ENCODE results near the gene WDR7.

Gene WDR7

GRCh38 chr18:56967035-56967434 lies 315.9 kb downstream of the WDR7 start:
- Histone ChIP-seq H3K9ac (ENCODE audit: low read depth in 1 of 2, low read length in 2 of 2) (no peak overlapping the region), H3K27me3 (ENCODE audit: control insufficient read depth in 1 of 2, insufficient read depth in 2 of 2, low read length in 2 of 2) (no peaks in the 10 kb centered on the region), H3K4me3 (ENCODE audit: low read depth in 1 of 2, low read length in 2 of 2) (no peak overlapping the region), H3K4me1 (ENCODE audit: control insufficient read depth in 1 of 2, insufficient read depth in 2 of 2, low read length in 2 of 2) (peaks cover 0 to 4% of the 10 kb centered on the region in 2 donors), H3K9me3 (ENCODE audit: control insufficient read depth in 1 of 2, low read length in 2 of 2) (no peaks in the 10 kb centered on the region), H3K36me3 (ENCODE audit: control insufficient read depth in 1 of 2, insufficient read depth in 2 of 2, low read length in 2 of 2) (no peaks in the 10 kb centered on the region), H3K27ac (ENCODE audit: low read depth, low read length) (no peak overlapping the region)

- H3K27ac ChIP-seq (ENCODE audit: low read depth, low read length), result no peak overlapping the region
Observed at GRCh38 chr18:56973487-56973886, 322.3 kb downstream of the WDR7 start.

DNA sequence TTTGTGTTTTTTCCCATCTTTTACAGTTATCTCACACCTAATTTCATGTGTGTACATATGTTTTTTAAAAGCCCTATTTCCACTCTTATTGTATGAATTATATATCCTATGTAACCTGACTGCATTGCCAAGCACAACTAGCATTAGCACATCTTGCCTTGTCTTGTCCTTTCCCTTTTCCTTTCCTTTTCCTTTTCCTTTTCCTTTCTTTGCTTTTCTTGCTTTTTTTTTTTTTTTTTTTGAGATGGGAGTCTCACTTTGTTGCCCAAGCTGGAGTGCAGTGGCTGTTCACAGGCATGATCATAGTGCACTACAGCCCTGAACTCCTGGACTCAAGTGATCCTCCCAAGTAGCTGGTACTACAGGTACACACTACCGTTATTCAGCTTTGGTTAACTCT lies 323.0 kb downstream of the WDR7 start:
- H3K27me3 ChIP-seq (ENCODE audit: control insufficient read depth in 1 of 2, insufficient read depth in 2 of 2, low read length in 2 of 2), result no peaks in the 10 kb centered on the region
- H3K9me3 ChIP-seq (ENCODE audit: control insufficient read depth in 1 of 2, low read length in 2 of 2), result no peaks in the 10 kb centered on the region
- H3K4me3 ChIP-seq (ENCODE audit: low read depth in 1 of 2, low read length in 2 of 2), result no peak overlapping the region
- H3K4me1 ChIP-seq (ENCODE audit: control insufficient read depth in 1 of 2, insufficient read depth in 2 of 2, low read length in 2 of 2), result peaks cover 0 to 5% of the 10 kb centered on the region in 2 donors
- no peaks in the 10 kb centered on the region for H3K36me3 ChIP-seq (ENCODE audit: control insufficient read depth in 1 of 2, insufficient read depth in 2 of 2, low read length in 2 of 2)
- no peak overlapping the region for H3K27ac ChIP-seq (ENCODE audit: low read depth, low read length)
- no peak overlapping the region for H3K9ac ChIP-seq (ENCODE audit: low read depth in 1 of 2, low read length in 2 of 2)

More at GRCh38 chr18:56973487-56973886, 322.3 kb downstream of the WDR7 start:
- H3K4me1 ChIP-seq (ENCODE audit: control insufficient read depth in 1 of 2, insufficient read depth in 2 of 2, low read length in 2 of 2), result peaks cover 0 to 5% of the 10 kb centered on the region in 2 donors
- no peaks in the 10 kb centered on the region for H3K36me3 ChIP-seq (ENCODE audit: control insufficient read depth in 1 of 2, insufficient read depth in 2 of 2, low read length in 2 of 2)
- no peak overlapping the region for H3K4me3 ChIP-seq (ENCODE audit: low read depth in 1 of 2, low read length in 2 of 2)
- H3K9ac ChIP-seq (ENCODE audit: low read depth in 1 of 2, low read length in 2 of 2), result no peak overlapping the region
- no peaks in the 10 kb centered on the region for H3K9me3 ChIP-seq (ENCODE audit: control insufficient read depth in 1 of 2, low read length in 2 of 2)
- H3K27me3 ChIP-seq (ENCODE audit: control insufficient read depth in 1 of 2, insufficient read depth in 2 of 2, low read length in 2 of 2), result no peaks in the 10 kb centered on the region

DNA sequence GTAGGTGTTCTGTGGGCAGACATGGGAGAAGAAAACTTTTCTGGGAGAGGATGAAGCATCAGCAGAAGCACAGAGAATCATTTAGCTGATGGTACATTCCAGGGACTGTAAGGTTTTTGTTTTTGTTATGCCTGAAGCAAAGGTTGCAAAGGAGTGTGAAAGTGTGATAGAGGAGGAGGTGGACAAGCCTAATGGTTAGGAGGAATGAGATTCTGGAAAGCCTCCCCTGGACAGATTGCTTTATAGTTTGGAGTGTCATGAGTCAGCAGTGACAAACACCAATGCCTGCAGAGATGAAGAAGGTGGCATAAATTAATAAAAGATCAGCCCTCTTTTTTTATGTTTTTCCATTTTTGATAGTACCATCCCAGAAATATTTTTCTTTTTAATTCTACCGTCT lies 324.1 kb downstream of the WDR7 start:
- no peak overlapping the region for H3K9ac ChIP-seq (ENCODE audit: low read depth in 1 of 2, low read length in 2 of 2)
- no peak overlapping the region for H3K27ac ChIP-seq (ENCODE audit: low read depth, low read length)
- H3K4me3 ChIP-seq (ENCODE audit: low read depth in 1 of 2, low read length in 2 of 2), result no peak overlapping the region
- H3K9me3 ChIP-seq (ENCODE audit: control insufficient read depth in 1 of 2, low read length in 2 of 2), result no peaks in the 10 kb centered on the region
- no peaks in the 10 kb centered on the region for H3K36me3 ChIP-seq (ENCODE audit: control insufficient read depth in 1 of 2, insufficient read depth in 2 of 2, low read length in 2 of 2)
- H3K4me1 ChIP-seq (ENCODE audit: control insufficient read depth in 1 of 2, insufficient read depth in 2 of 2, low read length in 2 of 2), result peaks cover 0 to 5% of the 10 kb centered on the region in 2 donors
- no peaks in the 10 kb centered on the region for H3K27me3 ChIP-seq (ENCODE audit: control insufficient read depth in 1 of 2, insufficient read depth in 2 of 2, low read length in 2 of 2)

DNA sequence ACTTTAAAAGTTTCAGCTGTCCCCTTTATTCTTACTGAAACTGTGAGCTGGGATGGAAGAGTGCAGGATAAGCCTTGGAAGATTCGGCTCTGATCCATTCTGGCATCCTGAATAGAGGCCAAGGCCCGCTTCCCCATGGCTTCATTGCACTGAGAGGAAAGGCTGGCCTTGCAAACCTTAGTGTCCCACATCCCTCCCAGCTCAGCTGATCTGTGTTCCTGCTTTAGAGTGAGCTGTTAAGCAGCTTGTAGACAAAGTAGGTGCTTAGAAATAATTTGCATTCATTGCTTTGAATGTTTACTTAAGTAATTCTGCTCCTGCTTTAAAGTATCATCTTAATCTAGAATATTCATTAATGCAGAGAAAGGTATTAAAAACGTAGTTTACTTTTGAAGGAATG lies 326.1 kb downstream of the WDR7 start:
- Histone ChIP-seq H3K4me3 (ENCODE audit: low read depth in 1 of 2, low read length in 2 of 2) (no peak overlapping the region), H3K4me1 (ENCODE audit: control insufficient read depth in 1 of 2, insufficient read depth in 2 of 2, low read length in 2 of 2) (peaks cover 0 to 5% of the 10 kb centered on the region in 2 donors), H3K27me3 (ENCODE audit: control insufficient read depth in 1 of 2, insufficient read depth in 2 of 2, low read length in 2 of 2) (no peaks in the 10 kb centered on the region), H3K9me3 (ENCODE audit: control insufficient read depth in 1 of 2, low read length in 2 of 2) (no peaks in the 10 kb centered on the region), H3K27ac (ENCODE audit: low read depth, low read length) (no peak overlapping the region), H3K9ac (ENCODE audit: low read depth in 1 of 2, low read length in 2 of 2) (no peak overlapping the region), H3K36me3 (ENCODE audit: control insufficient read depth in 1 of 2, insufficient read depth in 2 of 2, low read length in 2 of 2) (no peaks in the 10 kb centered on the region)

- Histone ChIP-seq H3K36me3 (ENCODE audit: control insufficient read depth in 1 of 2, insufficient read depth in 2 of 2, low read length in 2 of 2) (no peaks in the 10 kb centered on the region), H3K27me3 (ENCODE audit: control insufficient read depth in 1 of 2, insufficient read depth in 2 of 2, low read length in 2 of 2) (no peaks in the 10 kb centered on the region), H3K4me1 (ENCODE audit: control insufficient read depth in 1 of 2, insufficient read depth in 2 of 2, low read length in 2 of 2) (peaks cover 0 to 5% of the 10 kb centered on the region in 2 donors), H3K9ac (ENCODE audit: low read depth in 1 of 2, low read length in 2 of 2) (no peak overlapping the region), H3K27ac (ENCODE audit: low read depth, low read length) (no peak overlapping the region), H3K9me3 (ENCODE audit: control insufficient read depth in 1 of 2, low read length in 2 of 2) (no peaks in the 10 kb centered on the region), H3K4me3 (ENCODE audit: low read depth in 1 of 2, low read length in 2 of 2) (no peak overlapping the region)
Observed at GRCh38 chr18:56977771-56978170, 326.6 kb downstream of the WDR7 start.

DNA sequence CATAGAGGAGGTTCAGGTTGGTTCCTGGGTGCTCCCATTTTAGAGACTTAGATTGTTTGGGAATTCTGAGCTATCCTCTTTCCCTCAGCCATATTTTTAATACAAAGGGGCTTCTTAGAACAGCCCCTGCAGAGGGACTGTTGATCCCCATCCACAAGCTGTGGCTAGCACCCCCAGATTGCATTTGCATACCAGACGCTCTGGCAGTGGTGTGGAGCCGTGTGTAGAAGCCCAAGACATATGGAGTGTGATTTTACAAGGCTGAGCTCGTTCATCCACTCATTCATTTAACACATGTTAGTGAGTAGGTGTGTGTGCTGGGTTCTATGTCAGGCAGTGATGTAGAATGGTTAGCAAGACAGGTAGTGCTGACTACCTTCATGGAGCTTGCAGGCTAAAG lies 329.0 kb downstream of the WDR7 start:
- H3K27ac ChIP-seq (ENCODE audit: low read depth, low read length), result no peak overlapping the region
- no peak overlapping the region for H3K9ac ChIP-seq (ENCODE audit: low read depth in 1 of 2, low read length in 2 of 2)
- H3K36me3 ChIP-seq (ENCODE audit: control insufficient read depth in 1 of 2, insufficient read depth in 2 of 2, low read length in 2 of 2), result no peaks in the 10 kb centered on the region
- H3K27me3 ChIP-seq (ENCODE audit: control insufficient read depth in 1 of 2, insufficient read depth in 2 of 2, low read length in 2 of 2), result no peaks in the 10 kb centered on the region
- H3K9me3 ChIP-seq (ENCODE audit: control insufficient read depth in 1 of 2, low read length in 2 of 2), result no peaks in the 10 kb centered on the region
- no peaks in the 10 kb centered on the region for H3K4me1 ChIP-seq (ENCODE audit: control insufficient read depth in 1 of 2, insufficient read depth in 2 of 2, low read length in 2 of 2)
- no peak overlapping the region for H3K4me3 ChIP-seq (ENCODE audit: low read depth in 1 of 2, low read length in 2 of 2)

- no peaks in the 10 kb centered on the region for H3K36me3 ChIP-seq (ENCODE audit: control insufficient read depth in 1 of 2, insufficient read depth in 2 of 2, low read length in 2 of 2)
- H3K27ac ChIP-seq (ENCODE audit: low read depth, low read length), result no peak overlapping the region
- no peaks in the 10 kb centered on the region for H3K9me3 ChIP-seq (ENCODE audit: control insufficient read depth in 1 of 2, low read length in 2 of 2)
- no peaks in the 10 kb centered on the region for H3K27me3 ChIP-seq (ENCODE audit: control insufficient read depth in 1 of 2, insufficient read depth in 2 of 2, low read length in 2 of 2)
- peaks cover 3 to 7% of the 10 kb centered on the region in 2 donors for H3K4me1 ChIP-seq (ENCODE audit: control insufficient read depth in 1 of 2, insufficient read depth in 2 of 2, low read length in 2 of 2)
- no peak overlapping the region for H3K4me3 ChIP-seq (ENCODE audit: low read depth in 1 of 2, low read length in 2 of 2)
- H3K9ac ChIP-seq (ENCODE audit: low read depth in 1 of 2, low read length in 2 of 2), result no peak overlapping the region
Observed at GRCh38 chr18:56982766-56983165, 331.6 kb downstream of the WDR7 start.

GRCh38 chr18:56983275-56983992 lies 332.3 kb downstream of the WDR7 start:
- Histone ChIP-seq H3K27ac (ENCODE audit: low read depth, low read length) (no peak overlapping the region), H3K9ac (ENCODE audit: low read depth in 1 of 2, low read length in 2 of 2) (no peak overlapping the region)

DNA sequence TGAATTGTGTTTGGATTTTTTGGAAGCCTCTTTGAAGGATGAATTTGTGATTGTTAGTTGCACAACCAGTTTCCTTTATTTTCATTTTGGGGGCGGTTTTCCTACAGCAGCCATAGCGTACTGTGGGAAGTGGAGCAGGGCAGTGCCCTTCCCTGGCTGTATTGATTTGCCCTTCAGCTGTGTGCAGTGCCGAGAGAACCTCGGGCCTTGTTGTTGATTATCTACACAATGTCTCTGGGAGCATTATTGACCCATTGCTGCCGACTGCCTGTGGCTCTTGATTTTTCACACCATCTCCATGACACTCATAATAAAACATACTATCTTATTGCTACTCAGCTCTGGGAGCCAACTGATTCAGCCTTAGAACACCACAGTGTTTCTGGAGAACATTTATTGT lies 333.6 kb downstream of the WDR7 start:
- H3K36me3 ChIP-seq (ENCODE audit: control insufficient read depth in 1 of 2, insufficient read depth in 2 of 2, low read length in 2 of 2), result no peaks in the 10 kb centered on the region
- H3K4me1 ChIP-seq (ENCODE audit: control insufficient read depth in 1 of 2, insufficient read depth in 2 of 2, low read length in 2 of 2), result peaks cover 3 to 7% of the 10 kb centered on the region in 2 donors
- no peaks in the 10 kb centered on the region for H3K9me3 ChIP-seq (ENCODE audit: control insufficient read depth in 1 of 2, low read length in 2 of 2)
- H3K9ac ChIP-seq (ENCODE audit: low read depth in 1 of 2, low read length in 2 of 2), result no peak overlapping the region
- no peaks in the 10 kb centered on the region for H3K27me3 ChIP-seq (ENCODE audit: control insufficient read depth in 1 of 2, insufficient read depth in 2 of 2, low read length in 2 of 2)
- H3K27ac ChIP-seq (ENCODE audit: low read depth, low read length), result no peak overlapping the region
- H3K4me3 ChIP-seq (ENCODE audit: low read depth in 1 of 2, low read length in 2 of 2), result no peak overlapping the region

More at GRCh38 chr18:56983275-56983992, 332.3 kb downstream of the WDR7 start:
- no peaks in the 10 kb centered on the region for H3K36me3 ChIP-seq (ENCODE audit: control insufficient read depth in 1 of 2, insufficient read depth in 2 of 2, low read length in 2 of 2)
- H3K9me3 ChIP-seq (ENCODE audit: control insufficient read depth in 1 of 2, low read length in 2 of 2), result no peaks in the 10 kb centered on the region
- no peak overlapping the region for H3K4me3 ChIP-seq (ENCODE audit: low read depth in 1 of 2, low read length in 2 of 2)
- H3K27me3 ChIP-seq (ENCODE audit: control insufficient read depth in 1 of 2, insufficient read depth in 2 of 2, low read length in 2 of 2), result no peaks in the 10 kb centered on the region
- peaks cover 3 to 7% of the 10 kb centered on the region in 2 donors for H3K4me1 ChIP-seq (ENCODE audit: control insufficient read depth in 1 of 2, insufficient read depth in 2 of 2, low read length in 2 of 2)
